Panc1 (cell line): ENCODE results near the gene RNASE1. TPM values are rescaled to one million over a fixed set of nuclear protein-coding genes. Genes with fewer than 3 reads are reported as not detected.

Experiments used
- ATAC-seq: fragments of 200-7000 bp; cut with Tn5 transposase; 2 replicates; pipeline ENCODE4 v1.9.1; 2020; ENCODE audit warnings: mild to moderate bottlenecking, moderate library complexity
- BruUV-seq: library from RNA; stranded (reverse); fragments of 400-500 nt; replicated peaks from 2 replicates; lab custom pipeline; 2021; lab: Mats Ljungman, UMichigan
- CTCF ChIA-PET: fragments of 300-600 bp; sonication (Branson Sonifier 250); formaldehyde crosslinking; loops from one replicate; lab custom pipeline; 2022; ENCODE audit warnings: antibody characterized with exemption; lab: Charles Lee
- POLR2A ChIA-PET: fragments of 300-600 bp; sonication (Branson Sonifier 250); formaldehyde crosslinking; loops from one replicate; lab custom pipeline; 2022; ENCODE audit warnings: antibody characterized with exemption; lab: Charles Lee
- DNase-seq: peaks from one replicate; pipeline ENCODE4 v3.0.0-alpha.2; 2010; ENCODE audit warnings: low read depth, low spot score
- H3K27ac ChIP-seq: 2 replicates; pipeline ENCODE4 v1.5.1; 2011; ENCODE audit warnings: mild to moderate bottlenecking, low read length, inconsistent platforms
- H3K27me3 ChIP-seq: fragments of 200-500 bp; sonication (Bioruptor generic); 2 replicates; pipeline ENCODE4 v1.6.0; 2014; ENCODE audit warnings: low read length, inconsistent platforms; ENCODE audit not compliant: control insufficient read depth, insufficient read depth
- H3K36me3 ChIP-seq: fragments of 200-500 bp; sonication (Bioruptor generic); 2 replicates; pipeline ENCODE4 v1.5.1; 2014; ENCODE audit warnings: inconsistent platforms, mild to moderate bottlenecking, low read length, moderate library complexity; ENCODE audit not compliant: control insufficient read depth, insufficient read depth
- H3K4me1 ChIP-seq: 2 replicates; pipeline ENCODE4 v1.5.1; 2011; ENCODE audit warnings: inconsistent platforms, mild to moderate bottlenecking, low read length, moderate library complexity; ENCODE audit not compliant: control insufficient read depth, insufficient read depth
- H3K4me3 ChIP-seq, 2 experiments: 2 replicates each; pipeline ENCODE4 v1.5.1; 2011 to 2012; ENCODE audit warnings: low read depth in 2 of 2, low read length in 2 of 2, mild to moderate bottlenecking in 2 of 2, inconsistent platforms in 1 of 2, moderate library complexity in 1 of 2
- H3K9me3 ChIP-seq: fragments of 200-500 bp; sonication (Bioruptor generic); 2 replicates; pipeline ENCODE4 v1.5.1; 2014; ENCODE audit warnings: low read depth, mild to moderate bottlenecking, inconsistent platforms, low read length, moderate library complexity; ENCODE audit not compliant: control insufficient read depth, insufficient read depth
- POLR2AphosphoS5 ChIP-seq: IDR thresholded peaks from 2 replicates; pipeline ENCODE4 v1.6.1; 2012; ENCODE audit warnings: mild to moderate bottlenecking, low read depth, low read length, moderate library complexity
- SIN3A ChIP-seq: IDR thresholded peaks from 2 replicates; pipeline ENCODE4 v1.6.1; 2012; ENCODE audit warnings: low read depth, mild to moderate bottlenecking, low read length, moderate library complexity, borderline replicate concordance; ENCODE audit not compliant: insufficient read depth
- TCF7L2 ChIP-seq: IDR thresholded peaks from 2 replicates; pipeline ENCODE4 v1.6.1; 2011; ENCODE audit warnings: mild to moderate bottlenecking, low read depth, low read length, inconsistent platforms
- in situ Hi-C: cut with HindIII; loops from 2 replicates; pipeline ENCODE4 v1.10.0; 2016; ENCODE audit warnings: low sequenced_read_pairs, low pct_unique_long_range_greater_than_20kb
- intact Hi-C: fragments of 100-400 bp; cut with micrococcal nuclease; formaldehyde crosslinking; loops from one replicate; pipeline ENCODE4 v1.10.0; 2022; ENCODE audit not compliant: unreplicated experiment
- total RNA-seq: library from RNA; stranded (reverse); gene quantifications from one replicate; pipeline ENCODE4 v1.2.1, GENCODE V29; 2021; ENCODE audit not compliant: unreplicated experiment
- TF ChIP-seq, protein P1 (sequence below), 2 experiments: IDR thresholded peaks; 2 replicates each; pipeline ENCODE4 v1.6.1; 2011 to 2012; ENCODE audit warnings: low read depth in 2 of 2, control low read depth in 1 of 2, low read length in 1 of 2, mild to moderate bottlenecking in 1 of 2, moderate library complexity in 1 of 2; ENCODE audit not compliant: insufficient read depth in 1 of 2
- TF ChIP-seq, protein P2 (sequence below): fragments of 450-650 bp; IDR thresholded peaks from 2 replicates; pipeline ENCODE4 v1.5.1; 2017; ENCODE audit warnings: mild to moderate bottlenecking

RNASE1 gene
- total RNA-seq, 1 experiment from 2014 or later = 0.69 TPM

DNA sequence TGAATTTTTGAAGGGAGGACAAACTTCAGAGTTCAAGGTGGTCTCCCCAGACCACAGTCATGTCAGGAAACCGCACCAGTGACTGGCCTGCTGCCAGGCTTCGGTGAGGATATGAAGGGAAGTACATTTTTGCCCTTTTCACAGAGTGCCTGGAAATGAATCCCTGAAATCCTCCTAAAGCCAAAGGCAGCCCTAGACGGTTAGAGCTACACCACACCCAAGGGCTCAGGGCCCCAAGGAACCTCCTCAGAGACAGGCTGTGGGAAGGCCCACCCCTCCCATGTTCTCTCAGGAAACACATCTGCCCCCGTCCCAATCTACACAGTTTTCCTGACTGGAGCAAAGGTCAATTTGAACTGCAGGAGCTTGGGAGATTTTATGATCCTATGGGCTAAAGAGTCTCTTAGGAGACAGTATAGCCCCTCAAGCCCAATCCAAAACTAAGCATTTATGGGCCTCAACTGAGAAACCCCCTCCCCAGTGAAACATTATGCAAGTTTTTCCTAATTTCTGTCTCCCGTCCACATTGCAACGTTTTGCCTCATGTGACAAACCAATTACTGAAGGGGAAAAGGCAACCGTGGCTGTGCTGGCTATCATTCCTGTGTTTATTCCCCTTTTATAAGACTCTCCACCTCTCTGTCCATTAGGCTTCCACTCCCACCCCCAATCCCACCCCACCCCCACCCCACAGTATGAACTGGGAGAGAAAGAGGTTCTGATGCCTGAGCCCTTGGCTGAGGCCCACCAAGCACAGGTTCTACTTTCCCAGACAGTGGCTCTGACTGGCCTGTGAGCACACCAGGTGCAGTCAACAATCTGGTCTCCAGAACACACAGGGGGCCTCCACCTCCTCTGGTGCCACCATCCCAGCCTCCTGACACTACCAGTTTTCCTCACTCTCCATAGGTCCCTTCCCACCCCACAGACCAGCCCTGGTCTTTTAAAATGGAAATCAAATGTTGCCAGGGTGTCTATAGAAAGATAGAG is 9.6 kb upstream of the RNASE1 start:
- Histone ChIP-seq H3K36me3 (no peaks in the 10 kb centered on the region), H3K4me3 (no peak overlapping the region), H3K4me1 (no peaks in the 10 kb centered on the region), H3K27me3 (no peaks in the 10 kb centered on the region), H3K27ac (no peak overlapping the region), H3K9me3 (no peaks in the 10 kb centered on the region)
- ATAC-seq (no peak), DNase-seq (no peak)
- no TSS peak for BruUV-seq
- intact Hi-C loops = no loop called here
- in situ Hi-C loops = no loop called here
- ChIA-PET CTCF (no interaction called here), POLR2A (no interaction called here)
- TF ChIP-seq SIN3A (no peak), POLR2AphosphoS5 (no peak), TCF7L2 (no peak)
- TF ChIP-seq, protein P1, sequence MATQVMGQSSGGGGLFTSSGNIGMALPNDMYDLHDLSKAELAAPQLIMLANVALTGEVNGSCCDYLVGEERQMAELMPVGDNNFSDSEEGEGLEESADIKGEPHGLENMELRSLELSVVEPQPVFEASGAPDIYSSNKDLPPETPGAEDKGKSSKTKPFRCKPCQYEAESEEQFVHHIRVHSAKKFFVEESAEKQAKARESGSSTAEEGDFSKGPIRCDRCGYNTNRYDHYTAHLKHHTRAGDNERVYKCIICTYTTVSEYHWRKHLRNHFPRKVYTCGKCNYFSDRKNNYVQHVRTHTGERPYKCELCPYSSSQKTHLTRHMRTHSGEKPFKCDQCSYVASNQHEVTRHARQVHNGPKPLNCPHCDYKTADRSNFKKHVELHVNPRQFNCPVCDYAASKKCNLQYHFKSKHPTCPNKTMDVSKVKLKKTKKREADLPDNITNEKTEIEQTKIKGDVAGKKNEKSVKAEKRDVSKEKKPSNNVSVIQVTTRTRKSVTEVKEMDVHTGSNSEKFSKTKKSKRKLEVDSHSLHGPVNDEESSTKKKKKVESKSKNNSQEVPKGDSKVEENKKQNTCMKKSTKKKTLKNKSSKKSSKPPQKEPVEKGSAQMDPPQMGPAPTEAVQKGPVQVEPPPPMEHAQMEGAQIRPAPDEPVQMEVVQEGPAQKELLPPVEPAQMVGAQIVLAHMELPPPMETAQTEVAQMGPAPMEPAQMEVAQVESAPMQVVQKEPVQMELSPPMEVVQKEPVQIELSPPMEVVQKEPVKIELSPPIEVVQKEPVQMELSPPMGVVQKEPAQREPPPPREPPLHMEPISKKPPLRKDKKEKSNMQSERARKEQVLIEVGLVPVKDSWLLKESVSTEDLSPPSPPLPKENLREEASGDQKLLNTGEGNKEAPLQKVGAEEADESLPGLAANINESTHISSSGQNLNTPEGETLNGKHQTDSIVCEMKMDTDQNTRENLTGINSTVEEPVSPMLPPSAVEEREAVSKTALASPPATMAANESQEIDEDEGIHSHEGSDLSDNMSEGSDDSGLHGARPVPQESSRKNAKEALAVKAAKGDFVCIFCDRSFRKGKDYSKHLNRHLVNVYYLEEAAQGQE (IDR thresholded peaks at IDR 0.05; ENCODE audit: insufficient read depth in 1 of 2, low read depth in 2 of 2, low read length in 1 of 2) = no peak
- TF ChIP-seq, protein P2, sequence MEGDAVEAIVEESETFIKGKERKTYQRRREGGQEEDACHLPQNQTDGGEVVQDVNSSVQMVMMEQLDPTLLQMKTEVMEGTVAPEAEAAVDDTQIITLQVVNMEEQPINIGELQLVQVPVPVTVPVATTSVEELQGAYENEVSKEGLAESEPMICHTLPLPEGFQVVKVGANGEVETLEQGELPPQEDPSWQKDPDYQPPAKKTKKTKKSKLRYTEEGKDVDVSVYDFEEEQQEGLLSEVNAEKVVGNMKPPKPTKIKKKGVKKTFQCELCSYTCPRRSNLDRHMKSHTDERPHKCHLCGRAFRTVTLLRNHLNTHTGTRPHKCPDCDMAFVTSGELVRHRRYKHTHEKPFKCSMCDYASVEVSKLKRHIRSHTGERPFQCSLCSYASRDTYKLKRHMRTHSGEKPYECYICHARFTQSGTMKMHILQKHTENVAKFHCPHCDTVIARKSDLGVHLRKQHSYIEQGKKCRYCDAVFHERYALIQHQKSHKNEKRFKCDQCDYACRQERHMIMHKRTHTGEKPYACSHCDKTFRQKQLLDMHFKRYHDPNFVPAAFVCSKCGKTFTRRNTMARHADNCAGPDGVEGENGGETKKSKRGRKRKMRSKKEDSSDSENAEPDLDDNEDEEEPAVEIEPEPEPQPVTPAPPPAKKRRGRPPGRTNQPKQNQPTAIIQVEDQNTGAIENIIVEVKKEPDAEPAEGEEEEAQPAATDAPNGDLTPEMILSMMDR = no peak

DNA sequence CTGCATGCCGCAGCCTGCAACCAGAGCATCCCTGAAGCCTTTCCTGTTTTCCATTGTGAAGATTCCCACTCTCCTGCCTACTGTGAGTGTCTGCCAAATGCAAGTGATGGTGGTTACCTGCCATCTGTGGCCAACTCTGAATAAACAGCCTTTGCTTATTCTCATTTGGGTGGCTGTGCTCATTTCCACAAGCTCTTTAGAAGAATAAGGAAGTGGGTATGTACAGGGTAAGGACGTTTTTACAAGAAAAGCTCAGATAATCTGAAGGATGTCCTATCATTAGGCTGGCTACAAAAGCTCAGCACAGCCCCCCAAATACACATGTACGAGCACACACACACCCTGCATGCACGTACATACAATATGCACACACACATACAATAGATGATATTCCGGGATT is 7.3 kb upstream of the RNASE1 start:
- in situ Hi-C loops (no loop called here), intact Hi-C loops (no loop called here)
- no peaks in the 10 kb centered on the region for H3K27me3 ChIP-seq
- H3K27ac ChIP-seq = no peak overlapping the region
- TF ChIP-seq TCF7L2 (no peak), SIN3A (no peak), POLR2AphosphoS5 (no peak)
- TF ChIP-seq, protein P1 (IDR thresholded peaks at IDR 0.05; ENCODE audit: insufficient read depth in 1 of 2, low read depth in 2 of 2, low read length in 1 of 2) = no peak
- TF ChIP-seq, protein P2 = no peak
- no peak for DNase-seq
- H3K36me3 ChIP-seq = no peaks in the 10 kb centered on the region
- H3K4me1 ChIP-seq = no peaks in the 10 kb centered on the region
- ChIA-PET POLR2A (no interaction called here), CTCF (no interaction called here)
- H3K4me3 ChIP-seq = no peak overlapping the region
- BruUV-seq = no TSS peak
- no peak for ATAC-seq
- no peaks in the 10 kb centered on the region for H3K9me3 ChIP-seq
